ENCODE data around the gene LSMEM2. TPM values are rescaled to one million over a fixed set of nuclear protein-coding genes. Genes with fewer than 3 reads are reported as not detected.

LSMEM2 gene
- total RNA-seq, 1 donor from 2014 or later, result 2.7 TPM

DNA sequence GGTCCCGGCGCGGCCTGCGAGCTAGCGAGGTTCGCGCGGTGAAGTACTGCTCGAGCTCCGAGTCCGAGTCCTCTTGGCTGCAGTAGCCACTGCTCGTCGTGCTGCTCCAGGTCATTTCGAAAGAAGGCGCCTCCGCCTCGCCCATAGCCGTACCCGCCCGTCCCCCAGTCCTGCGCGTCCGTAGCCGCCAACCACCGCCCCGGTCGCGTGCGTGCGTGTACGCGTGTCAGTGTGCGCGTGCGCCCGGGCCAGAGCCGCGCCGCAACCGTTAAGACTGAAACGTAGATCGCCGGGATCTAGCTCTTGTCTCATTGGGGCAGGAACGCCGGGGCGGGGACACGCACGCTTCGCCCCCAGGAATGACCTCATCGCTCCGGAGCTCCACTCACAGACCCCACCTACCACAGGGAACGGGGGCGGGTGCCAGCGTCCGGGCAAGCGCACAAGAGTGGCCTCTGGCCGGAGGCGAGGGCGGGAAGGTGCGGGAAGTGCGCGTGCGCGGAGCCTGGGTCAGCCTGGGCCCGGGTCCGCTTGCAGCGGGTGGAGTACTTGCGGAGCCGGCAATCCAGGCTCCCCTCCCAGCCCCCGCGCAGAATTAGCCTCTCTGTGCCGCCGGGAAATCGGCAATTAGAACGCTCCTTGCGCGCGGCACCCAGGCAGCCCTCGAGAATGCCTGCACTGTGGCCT, 58.4 kb downstream of the LSMEM2 start:
- peak; percentile 99 for DNase-seq (ENCODE audit: low read depth)

Other genes with a start within 250 kb of the LSMEM2 start
- gene RBM5, start 190.2 kb upstream of the LSMEM2 start, total RNA-seq, result 158 and 160 TPM in 2 replicates
- 0.51 and 1.6 TPM in 2 replicates for gene SEMA3F, start 123.8 kb upstream of the LSMEM2 start, total RNA-seq
- 1.9 and 4.4 TPM in 2 replicates for gene GNAT1, start 87.5 kb upstream of the LSMEM2 start, total RNA-seq
- 9.1 and 42.7 TPM in 2 replicates for gene SLC38A3, start 73.8 kb upstream of the LSMEM2 start, total RNA-seq
- gene GNAI2, start 42.9 kb upstream of the LSMEM2 start, total RNA-seq, result 137 and 138 TPM in 2 replicates
- gene SEMA3B, start 9.9 kb upstream of the LSMEM2 start, total RNA-seq, result 8.3 and 14.0 TPM in 2 replicates
- 99.0 and 99.1 TPM in 2 replicates for gene IFRD2, start 13.3 kb downstream of the LSMEM2 start, total RNA-seq
- gene HYAL3, start 20.3 kb downstream of the LSMEM2 start, total RNA-seq, result 2.9 and 7.4 TPM in 2 replicates
- 16.7 and 20.1 TPM in 2 replicates for gene NAA80, start 20.3 kb downstream of the LSMEM2 start, total RNA-seq
- gene HYAL1, start 24.5 kb downstream of the LSMEM2 start, total RNA-seq, result 0.26 and 0.56 TPM in 2 replicates
- 81.0 and 91.1 TPM in 2 replicates for gene HYAL2, start 43.7 kb downstream of the LSMEM2 start, total RNA-seq
- 32.9 and 39.7 TPM in 2 replicates for gene TUSC2, start 49.1 kb downstream of the LSMEM2 start, total RNA-seq
- 9.0 and 16.2 TPM in 2 replicates for gene RASSF1, start 61.7 kb downstream of the LSMEM2 start, total RNA-seq
- gene ZMYND10, start 66.6 kb downstream of the LSMEM2 start, total RNA-seq, result 0.19 and 0.47 TPM in 2 replicates
- gene NPRL2, start 71.7 kb downstream of the LSMEM2 start, total RNA-seq, result 24.6 and 27.6 TPM in 2 replicates
- gene CYB561D2, start 71.8 kb downstream of the LSMEM2 start, total RNA-seq, result 16.7 and 25.2 TPM in 2 replicates
- gene TMEM115, start 80.4 kb downstream of the LSMEM2 start, total RNA-seq, result 61.7 and 69.0 TPM in 2 replicates
- gene CACNA2D2, start 224.5 kb downstream of the LSMEM2 start, total RNA-seq, result not detected in 2 replicates